ENCODE results near the gene SMCO4.

DNA sequence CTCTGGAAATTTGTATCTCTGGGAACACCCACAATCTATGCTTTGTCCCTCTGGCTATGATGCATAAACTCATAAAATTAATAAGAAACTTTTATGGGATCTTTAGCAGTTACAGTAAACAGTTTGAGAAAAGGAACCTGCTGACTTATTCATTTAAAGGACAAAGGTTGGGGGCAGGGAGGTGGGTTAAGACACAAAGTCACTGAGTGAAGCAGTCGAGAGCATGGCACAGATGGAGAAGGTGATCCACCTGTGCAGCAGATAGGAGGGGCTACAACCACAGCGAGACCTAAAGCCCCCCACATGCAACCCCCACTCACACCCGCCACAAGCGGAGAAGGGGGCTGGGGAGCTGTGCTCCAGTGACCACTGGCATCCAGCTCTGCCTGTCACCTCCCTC, 45.0 kb downstream of the SMCO4 start:
- TF ChIP-seq, protein P1, sequence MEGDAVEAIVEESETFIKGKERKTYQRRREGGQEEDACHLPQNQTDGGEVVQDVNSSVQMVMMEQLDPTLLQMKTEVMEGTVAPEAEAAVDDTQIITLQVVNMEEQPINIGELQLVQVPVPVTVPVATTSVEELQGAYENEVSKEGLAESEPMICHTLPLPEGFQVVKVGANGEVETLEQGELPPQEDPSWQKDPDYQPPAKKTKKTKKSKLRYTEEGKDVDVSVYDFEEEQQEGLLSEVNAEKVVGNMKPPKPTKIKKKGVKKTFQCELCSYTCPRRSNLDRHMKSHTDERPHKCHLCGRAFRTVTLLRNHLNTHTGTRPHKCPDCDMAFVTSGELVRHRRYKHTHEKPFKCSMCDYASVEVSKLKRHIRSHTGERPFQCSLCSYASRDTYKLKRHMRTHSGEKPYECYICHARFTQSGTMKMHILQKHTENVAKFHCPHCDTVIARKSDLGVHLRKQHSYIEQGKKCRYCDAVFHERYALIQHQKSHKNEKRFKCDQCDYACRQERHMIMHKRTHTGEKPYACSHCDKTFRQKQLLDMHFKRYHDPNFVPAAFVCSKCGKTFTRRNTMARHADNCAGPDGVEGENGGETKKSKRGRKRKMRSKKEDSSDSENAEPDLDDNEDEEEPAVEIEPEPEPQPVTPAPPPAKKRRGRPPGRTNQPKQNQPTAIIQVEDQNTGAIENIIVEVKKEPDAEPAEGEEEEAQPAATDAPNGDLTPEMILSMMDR (IDR thresholded peaks at IDR 0.05): no peak
- TF ChIP-seq EZH2 (IDR thresholded peaks at IDR 0.05): no peak
